Neural crest cell (in vitro differentiated cells): Measurements from ENCODE around the gene SYK. TPM values are rescaled to one million over a fixed set of nuclear protein-coding genes. Genes with fewer than 3 reads are reported as not detected.
"Not testable (repeated sequence)": the region's sequence is repeated elsewhere in the genome, so short reads cannot be mapped to it uniquely, and the experiment has no call there.

Source experiments
- DNase-seq: peaks from one replicate; pipeline ENCODE4 v3.0.0; 2021; ENCODE audit warnings: low read depth, mixed read lengths, low spot score
- H3K27ac Mint-ChIP-seq: one replicate; pipeline ENCODE4 v1.8.0; 2021; ENCODE audit warnings: mild to moderate bottlenecking, mixed read lengths; ENCODE audit not compliant: unreplicated experiment
- H3K27me3 Mint-ChIP-seq: 2 replicates; pipeline ENCODE4 v1.8.0; 2021; ENCODE audit warnings: low read depth, mild to moderate bottlenecking, mixed read lengths
- H3K36me3 Mint-ChIP-seq: 2 replicates; pipeline ENCODE4 v1.8.0; 2021; ENCODE audit warnings: low read depth, mild to moderate bottlenecking, mixed read lengths
- H3K4me1 Mint-ChIP-seq: 2 replicates; pipeline ENCODE4 v1.8.0; 2021; ENCODE audit warnings: mixed read lengths
- H3K4me3 Mint-ChIP-seq: one replicate; pipeline ENCODE4 v1.8.0; 2021; ENCODE audit warnings: mild to moderate bottlenecking, mixed read lengths
- H3K9me3 Mint-ChIP-seq: 2 replicates; pipeline ENCODE4 v1.8.0; 2021; ENCODE audit warnings: mixed read lengths
- long read RNA-seq: library from polyadenylated mRNA; unstranded; transcript quantifications from one replicate; pipeline ENCODE4 v2.0.0, GENCODE V29; 2020
- total RNA-seq: library from RNA; stranded (reverse); gene quantifications from 2 replicates; pipeline ENCODE4 v1.2.1, GENCODE V29; 2021
- TF ChIP-seq, protein P1 (sequence below): fragments of 200-600 bp; sonication (generic); conservative IDR thresholded peaks from 2 replicates; pipeline ENCODE4 v1.5.0; 2021; ENCODE audit warnings: antibody characterized with exemption, mild to moderate bottlenecking

The SYK gene
- 0.98 and 1.4 TPM in 2 replicates for total RNA-seq
- long read RNA-seq, result 0 reads

DNA sequence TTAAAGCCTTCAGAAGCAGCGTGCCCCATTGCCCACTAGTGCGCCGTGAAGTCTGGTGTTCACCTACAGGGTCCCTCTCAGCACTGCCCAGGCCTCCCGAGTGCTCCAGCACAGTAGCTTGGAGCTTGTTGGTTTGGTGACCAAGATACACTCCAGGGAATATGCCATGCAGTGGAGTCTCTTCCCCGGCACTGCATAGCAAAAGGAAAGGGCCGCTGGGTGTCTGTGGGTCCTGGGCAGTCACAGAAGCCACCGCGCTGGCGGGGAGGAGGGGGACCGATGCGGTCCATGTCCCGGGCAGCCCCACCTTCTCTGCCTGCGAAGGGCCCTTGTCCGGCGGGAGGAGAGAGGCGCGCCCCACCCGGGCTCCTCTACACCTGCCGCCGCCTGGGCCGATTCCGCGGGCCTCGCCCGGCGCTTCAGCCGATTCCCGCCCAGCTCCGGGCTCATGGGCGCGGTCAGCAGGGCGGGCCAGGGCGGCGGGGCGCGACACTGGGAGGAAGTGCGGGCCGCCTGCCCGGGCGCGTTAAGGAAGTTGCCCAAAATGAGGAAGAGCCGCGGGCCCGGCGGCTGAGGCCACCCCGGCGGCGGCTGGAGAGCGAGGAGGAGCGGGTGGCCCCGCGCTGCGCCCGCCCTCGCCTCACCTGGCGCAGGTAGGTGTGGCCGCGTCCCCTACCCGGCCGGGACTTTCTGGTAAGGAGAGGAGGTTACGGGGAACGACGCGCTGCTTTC, at the start of gene SYK:
Gene SYK, plus strand, starts transcription at position 579 of the 732 bp plus-strand sequence. CDS start 42,080 bp downstream, outside the sequence.
- H3K36me3 Mint-ChIP-seq, result peaks cover 4% of the 10 kb centered on the region
- H3K27ac Mint-ChIP-seq, result no peak within 1 kb of the TSS
- DNase-seq, result no peak
- peaks cover 8% of the 10 kb centered on the region for H3K4me1 Mint-ChIP-seq
- peak within 1 kb of the TSS; percentile 70 for H3K4me3 Mint-ChIP-seq
- TF ChIP-seq, protein P1, sequence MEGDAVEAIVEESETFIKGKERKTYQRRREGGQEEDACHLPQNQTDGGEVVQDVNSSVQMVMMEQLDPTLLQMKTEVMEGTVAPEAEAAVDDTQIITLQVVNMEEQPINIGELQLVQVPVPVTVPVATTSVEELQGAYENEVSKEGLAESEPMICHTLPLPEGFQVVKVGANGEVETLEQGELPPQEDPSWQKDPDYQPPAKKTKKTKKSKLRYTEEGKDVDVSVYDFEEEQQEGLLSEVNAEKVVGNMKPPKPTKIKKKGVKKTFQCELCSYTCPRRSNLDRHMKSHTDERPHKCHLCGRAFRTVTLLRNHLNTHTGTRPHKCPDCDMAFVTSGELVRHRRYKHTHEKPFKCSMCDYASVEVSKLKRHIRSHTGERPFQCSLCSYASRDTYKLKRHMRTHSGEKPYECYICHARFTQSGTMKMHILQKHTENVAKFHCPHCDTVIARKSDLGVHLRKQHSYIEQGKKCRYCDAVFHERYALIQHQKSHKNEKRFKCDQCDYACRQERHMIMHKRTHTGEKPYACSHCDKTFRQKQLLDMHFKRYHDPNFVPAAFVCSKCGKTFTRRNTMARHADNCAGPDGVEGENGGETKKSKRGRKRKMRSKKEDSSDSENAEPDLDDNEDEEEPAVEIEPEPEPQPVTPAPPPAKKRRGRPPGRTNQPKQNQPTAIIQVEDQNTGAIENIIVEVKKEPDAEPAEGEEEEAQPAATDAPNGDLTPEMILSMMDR, result peak; percentile 9
- H3K27me3 Mint-ChIP-seq, result peaks cover 85% of the 10 kb centered on the region
- H3K9me3 Mint-ChIP-seq, result no peaks in the 10 kb centered on the region

DNA sequence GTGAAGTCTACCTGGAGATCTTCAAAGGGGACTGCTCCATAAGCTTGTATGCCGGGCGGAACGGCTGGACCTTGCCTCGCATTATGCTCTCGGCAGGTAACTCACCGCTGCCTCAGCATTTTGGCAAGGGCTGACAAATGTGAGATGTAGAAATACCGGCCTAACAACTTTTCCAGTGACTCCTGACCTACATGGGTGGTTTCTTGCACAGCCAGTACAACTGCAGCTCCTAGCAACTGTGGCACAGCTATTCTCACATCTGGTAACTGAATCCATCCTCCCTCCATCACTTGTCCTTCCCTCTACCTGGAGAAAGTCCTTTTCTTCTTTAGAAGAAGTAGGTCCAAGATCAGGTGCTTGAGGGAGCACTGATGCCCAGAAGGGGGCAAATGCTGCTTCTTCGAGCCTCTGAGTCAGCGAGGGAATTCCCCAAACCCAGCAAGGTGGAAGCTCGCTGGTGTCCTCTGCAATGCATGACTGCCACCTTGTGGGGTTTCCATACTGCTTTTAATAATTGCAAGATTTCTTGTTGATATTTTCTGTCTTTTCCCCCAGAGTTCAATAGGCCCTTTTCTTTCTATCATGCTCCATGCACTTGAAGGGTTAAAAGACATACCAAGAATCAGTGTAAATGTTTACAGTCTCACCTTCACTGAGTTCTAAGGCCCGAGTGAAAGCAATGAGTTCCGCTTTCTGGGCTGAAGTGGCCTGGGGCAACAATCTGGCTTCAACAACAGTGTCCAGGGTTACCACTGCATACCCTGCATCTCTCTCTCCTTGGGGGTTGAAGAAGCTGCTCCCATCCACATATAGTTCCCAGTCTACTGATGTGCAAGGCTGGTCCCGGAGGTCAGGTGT, 45.9 kb upstream of the SYK start:
- H3K27ac Mint-ChIP-seq, result not testable (repeated sequence)

DNA sequence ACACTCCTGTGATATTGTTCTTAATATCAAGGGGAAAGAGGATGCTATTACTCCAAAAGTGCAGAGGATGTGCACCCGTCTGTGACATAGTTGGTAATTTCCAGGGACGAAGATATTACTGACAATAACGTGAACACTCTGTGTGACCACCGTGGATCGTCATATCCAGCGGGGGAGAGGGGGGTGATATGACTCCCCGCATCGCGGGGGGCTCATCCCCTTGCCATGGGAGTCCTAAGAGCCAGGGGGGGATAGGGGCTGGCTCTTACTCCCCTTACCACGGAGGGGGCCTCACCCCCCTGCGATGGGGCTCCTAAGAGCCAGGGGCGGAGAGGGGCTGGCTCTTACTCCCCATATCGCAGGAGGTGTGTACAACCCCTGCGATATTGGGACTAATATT, 41.0 kb upstream of the SYK start:
- H3K4me1 Mint-ChIP-seq, result peaks cover 14% of the 10 kb centered on the region
- not testable (repeated sequence) for H3K27me3 Mint-ChIP-seq, H3K4me3 Mint-ChIP-seq, DNase-seq, H3K27ac Mint-ChIP-seq
- peaks cover 11% of the 10 kb centered on the region for H3K36me3 Mint-ChIP-seq
- H3K9me3 Mint-ChIP-seq, result peaks cover 23% of the 10 kb centered on the region

More for the DNA sequence above, 45.9 kb upstream of the SYK start:
- H3K27me3 Mint-ChIP-seq, H3K9me3 Mint-ChIP-seq, H3K36me3 Mint-ChIP-seq, H3K4me3 Mint-ChIP-seq: not testable (repeated sequence)
- H3K4me1 Mint-ChIP-seq, result peaks cover 14% of the 10 kb centered on the region
- DNase-seq, result peak; percentile 38
- TF ChIP-seq, protein P1, result peak; percentile 83

DNA sequence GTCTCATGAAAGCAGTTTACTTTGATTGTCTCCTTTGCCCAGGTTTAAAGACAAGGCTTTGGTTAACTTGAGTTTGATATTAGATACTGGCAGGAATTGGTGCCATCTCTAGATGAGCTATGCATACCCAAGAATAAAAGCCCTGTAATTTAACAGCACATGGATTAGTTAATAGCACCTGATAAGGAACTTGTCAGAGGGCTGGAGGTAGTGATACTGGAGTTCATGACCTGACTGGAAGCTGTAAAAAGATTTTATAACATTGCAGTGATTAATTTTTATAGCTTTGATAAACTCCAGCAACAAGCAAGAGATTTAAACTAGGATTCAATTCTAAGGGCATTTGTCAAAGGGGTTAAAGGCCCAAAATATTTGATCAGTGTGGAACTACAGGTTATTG, 34.9 kb upstream of the SYK start:
- Mint-ChIP-seq H3K4me1 (no peaks in the 10 kb centered on the region), H3K36me3 (peaks cover 14% of the 10 kb centered on the region), H3K4me3 (no peak overlapping the region), H3K27me3 (no peaks in the 10 kb centered on the region), H3K27ac (no peak overlapping the region), H3K9me3 (peaks cover 38% of the 10 kb centered on the region)
- no peak for DNase-seq
- TF ChIP-seq, protein P1, result no peak

DNA sequence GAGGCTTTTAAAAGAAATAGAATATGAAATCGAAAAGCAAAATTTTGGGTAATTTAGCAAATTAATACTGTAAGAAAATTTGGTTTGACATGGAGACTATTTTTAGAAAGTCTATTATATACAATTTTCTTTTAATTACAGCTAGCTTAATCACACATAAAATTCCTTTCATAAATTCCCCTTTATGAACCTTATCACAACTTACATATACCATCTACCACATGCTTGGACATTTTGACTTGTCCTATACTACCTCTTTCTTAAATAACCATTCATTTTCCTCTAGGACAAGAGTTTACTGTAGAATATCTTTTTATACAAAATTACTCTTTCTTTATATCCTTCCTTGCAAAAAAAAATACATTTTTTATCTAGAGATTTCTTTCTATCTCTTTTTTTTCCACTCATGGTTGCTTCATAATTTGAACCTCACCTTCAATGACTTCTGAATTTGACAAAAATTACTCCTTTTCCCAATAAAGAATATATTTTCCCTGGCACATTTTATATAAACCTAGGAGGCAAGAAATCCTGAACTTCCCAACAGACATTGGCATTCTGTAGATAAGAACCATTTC, 34.0 kb upstream of the SYK start:
- DNase-seq, result no peak
- H3K4me3 Mint-ChIP-seq, result no peak overlapping the region

More for the DNA sequence above, 34.0 kb upstream of the SYK start:
- peaks cover 32% of the 10 kb centered on the region for H3K9me3 Mint-ChIP-seq
- TF ChIP-seq, protein P1, result no peak
- no peak overlapping the region for H3K27ac Mint-ChIP-seq
- H3K36me3 Mint-ChIP-seq, result peaks cover 8% of the 10 kb centered on the region
- no peaks in the 10 kb centered on the region for H3K27me3 Mint-ChIP-seq
- no peaks in the 10 kb centered on the region for H3K4me1 Mint-ChIP-seq
